T follicular helper cell (primary cell): Measurements from ENCODE around the gene FAM135A.

Source experiments
- DNase-seq: peaks from one replicate; pipeline ENCODE4 v3.0.0-alpha.2; 2020; ENCODE audit warnings: low read depth
- total RNA-seq, 2 experiments: gene quantifications; one replicate each; lab custom pipeline; 2026; lab: John Stamatoyannopoulos, UW

Gene FAM135A
- 12.2 to 19.9 reads per million in 2 experiments for total RNA-seq

DNA sequence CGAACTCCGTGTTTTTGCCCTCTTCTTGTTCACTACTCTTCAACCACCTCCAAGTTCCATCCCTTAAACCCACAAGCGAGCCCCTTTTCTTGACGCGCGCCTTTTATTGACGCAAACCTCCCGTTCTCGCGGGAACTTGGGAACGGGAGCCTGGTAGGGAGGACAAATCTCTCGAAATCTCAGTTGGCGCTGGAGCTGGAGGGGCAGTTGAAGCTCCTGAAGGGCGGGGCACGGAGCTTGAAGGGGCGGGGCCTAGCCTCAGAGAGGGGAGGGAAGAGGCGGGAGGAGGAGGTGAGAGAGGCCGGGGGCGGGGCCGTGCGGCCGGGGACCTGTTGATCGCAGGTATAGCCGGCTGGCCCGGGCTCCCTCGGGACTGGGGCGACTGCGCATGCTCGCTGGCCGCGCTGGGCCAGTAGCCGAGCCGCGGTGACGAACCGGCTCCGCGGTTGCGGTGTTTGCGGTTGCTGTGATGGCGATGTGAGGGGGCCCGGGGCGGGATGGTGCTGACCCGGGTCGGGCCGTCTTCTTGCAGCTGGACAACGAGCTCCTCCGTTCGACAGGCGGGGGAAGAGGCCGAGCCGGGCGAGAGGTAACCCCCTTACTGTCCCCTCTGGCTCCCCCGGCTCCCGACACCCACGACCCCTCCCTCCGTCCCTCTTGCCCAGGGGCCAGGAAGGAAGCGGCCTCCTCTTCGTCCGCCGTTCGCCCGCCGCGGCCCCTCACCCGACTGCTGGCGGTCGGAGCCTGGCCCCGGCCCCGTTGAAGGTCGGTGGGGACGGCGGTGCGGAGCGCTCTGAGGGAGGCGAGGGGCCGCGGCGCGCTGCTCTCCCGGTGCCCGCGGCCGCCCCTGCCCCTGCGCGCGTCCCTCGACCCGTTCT, at the start of gene FAM135A:
Gene FAM135A, plus strand, starts transcription at position 395 of the 878 bp plus-strand sequence. CDS start 14,835 bp downstream, outside the sequence.
- DNase-seq: peak; percentile 88

DNA sequence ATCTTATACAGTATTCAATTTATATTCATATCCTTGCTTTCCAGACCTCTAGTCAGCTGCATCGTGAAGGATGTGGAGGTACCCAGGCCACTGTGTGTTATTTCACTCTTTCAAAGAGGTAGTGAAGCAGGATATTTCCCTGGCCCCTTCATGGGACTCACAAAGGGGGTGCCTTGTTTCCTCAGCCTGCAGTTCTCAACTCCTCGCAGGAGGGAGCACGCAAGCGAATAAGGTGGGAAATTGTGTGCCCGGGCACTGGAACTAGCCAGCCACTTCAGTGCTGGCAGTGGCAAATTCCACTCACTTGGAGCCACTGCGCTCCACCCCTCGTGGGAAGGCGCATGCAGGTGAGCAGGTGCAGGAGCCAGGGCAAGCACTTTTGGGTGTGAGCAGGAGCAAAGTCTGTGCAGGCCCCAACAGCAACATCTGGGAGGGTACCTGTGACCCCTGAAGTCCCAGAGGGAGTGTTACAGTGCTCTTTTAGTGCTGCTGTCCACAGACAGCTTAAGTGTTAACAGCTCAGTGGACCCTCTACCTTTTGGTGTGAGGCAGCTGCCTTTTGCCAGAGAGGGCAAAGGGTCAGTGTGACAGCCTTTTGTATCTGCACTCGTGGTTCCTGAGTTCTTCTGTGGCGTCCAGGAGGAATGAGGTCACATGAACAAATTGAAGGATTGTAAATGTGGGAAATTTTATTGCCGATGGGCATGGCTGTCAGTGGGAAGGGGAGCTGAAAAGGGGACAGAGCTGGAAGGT, 49.4 kb upstream of the FAM135A start:
- DNase-seq: no peak

DNA sequence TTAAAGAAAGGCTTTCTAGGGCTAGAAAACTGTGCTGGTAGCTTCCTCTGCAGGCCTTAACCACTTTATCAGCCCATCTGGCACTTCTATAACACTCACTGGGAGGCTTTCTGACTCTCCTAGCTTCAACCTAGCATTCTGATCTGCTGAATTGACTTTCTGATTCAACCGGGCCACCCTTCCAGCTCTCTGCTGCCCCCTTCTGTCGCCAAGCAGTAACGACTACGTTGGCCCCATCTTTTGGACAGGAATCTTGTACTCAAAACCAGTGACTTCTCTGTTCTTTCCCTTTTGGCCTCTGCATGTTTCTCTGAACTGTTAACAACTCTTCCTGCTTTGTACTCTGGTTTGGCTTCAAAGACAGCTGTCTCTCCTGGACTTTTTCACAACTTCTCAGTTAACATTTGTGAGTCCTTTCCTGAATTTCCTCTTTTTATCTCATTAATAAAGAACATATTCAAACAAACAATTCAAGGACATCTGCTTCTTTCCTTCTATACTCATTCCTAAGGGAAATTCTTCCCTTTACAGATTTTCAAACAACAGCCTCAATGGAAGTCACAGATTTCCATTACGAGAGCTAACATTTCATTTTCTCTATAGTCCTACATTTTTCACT, 43.9 kb upstream of the FAM135A start:
- DNase-seq: peak; percentile 38

DNA sequence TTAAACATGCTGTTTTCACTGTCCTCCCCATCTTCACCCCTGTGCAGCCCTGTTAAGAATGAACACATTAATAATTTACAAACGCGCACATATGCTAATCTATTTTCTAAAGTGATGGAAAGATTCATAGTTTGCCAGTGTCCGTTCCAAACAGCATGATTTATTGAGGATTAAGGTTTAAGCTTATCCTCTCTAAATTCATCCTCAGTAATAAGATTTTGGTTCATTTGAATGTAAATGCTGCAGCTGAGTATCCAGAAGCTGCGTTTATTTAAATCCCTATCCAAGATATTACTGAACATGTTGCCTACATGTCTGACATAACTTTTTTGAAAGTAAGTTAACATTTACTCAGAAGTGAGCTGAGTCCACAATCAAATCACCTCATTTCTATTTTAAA, 42.8 kb upstream of the FAM135A start:
- no peak for DNase-seq

DNA sequence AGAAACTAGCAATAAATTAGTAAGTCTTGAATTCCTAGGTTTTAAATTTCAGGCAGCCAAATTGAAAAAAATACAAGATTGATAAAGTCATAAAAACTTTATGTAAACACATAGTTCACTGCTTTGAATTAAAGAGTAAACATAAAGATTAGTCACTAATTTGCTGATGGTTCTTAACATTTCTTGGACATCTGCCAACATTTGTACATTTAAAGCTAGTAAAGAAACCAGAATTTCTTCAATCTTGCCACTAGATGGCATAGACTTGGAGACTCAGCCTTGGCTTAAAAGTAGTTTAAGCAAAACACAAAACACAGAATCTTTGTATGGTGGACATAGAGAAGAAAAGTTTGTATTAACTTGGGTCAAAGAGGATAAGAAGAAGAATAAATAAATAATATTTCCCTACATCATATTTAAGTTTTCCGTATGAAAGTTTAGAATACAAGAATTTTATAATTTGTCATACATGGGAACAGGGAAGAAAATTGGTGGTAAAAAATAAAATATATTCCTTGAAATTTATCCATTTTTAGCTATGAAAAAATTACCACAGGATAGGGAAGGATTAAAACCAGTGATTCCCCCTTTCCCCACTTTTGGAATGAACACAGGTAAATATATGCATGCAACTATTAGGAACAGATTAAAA, 41.7 kb upstream of the FAM135A start:
- no peak for DNase-seq

DNA sequence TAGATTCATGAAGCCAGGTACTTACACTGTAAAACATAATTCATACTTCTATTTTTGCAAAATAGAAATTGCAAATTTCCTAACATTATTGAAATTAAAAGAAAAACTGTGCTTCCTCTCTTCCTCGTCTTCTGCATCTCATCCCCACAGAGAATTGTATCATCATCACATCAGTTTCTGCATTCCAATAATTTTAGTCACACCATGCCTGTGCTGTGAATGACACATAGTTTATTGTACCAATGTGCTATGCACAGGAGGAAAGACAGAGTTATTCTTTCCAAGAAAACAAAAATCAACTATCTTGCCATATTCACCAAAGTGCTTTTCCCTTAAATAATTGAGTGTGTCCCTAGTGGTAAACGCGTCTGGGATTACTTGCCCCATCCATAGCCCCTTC, 38.1 kb upstream of the FAM135A start:
- DNase-seq: no peak

DNA sequence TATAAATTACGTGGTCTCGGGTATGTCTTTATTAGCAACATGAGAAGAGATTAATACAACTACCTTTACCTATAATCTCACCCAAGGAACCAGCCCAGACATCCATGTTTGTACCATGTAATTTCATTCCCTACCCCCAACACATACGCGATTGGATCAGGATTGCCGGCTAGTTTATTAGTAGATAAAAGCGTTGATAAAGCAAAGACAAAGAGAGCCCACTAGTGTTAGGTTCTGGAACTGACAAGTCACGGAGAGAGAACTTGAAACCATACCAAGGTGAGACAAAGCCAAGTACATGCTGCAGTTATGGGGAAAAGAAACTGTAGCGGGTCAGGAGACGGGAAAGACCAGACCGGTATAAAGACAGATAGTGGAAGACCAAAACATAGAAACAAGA, 37.4 kb upstream of the FAM135A start:
- no peak for DNase-seq

DNA sequence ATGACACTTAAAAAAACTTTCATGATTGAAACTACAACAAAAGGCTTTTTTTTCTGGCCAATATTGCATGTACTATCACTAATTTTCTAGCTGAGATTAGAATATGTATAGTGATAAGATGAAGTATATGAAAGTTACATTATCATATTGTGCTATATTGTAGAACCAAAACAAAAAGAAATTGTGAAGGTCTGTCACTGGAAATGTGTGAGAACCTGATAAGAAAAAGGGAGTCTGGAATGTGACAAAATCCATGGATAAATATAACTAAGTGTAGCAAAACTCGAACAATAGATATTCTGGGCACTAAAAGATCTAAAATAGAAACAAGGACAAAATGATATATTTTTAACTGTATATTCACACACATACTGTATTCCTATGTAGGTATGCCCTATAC, 36.7 kb upstream of the FAM135A start:
- DNase-seq: no peak

DNA sequence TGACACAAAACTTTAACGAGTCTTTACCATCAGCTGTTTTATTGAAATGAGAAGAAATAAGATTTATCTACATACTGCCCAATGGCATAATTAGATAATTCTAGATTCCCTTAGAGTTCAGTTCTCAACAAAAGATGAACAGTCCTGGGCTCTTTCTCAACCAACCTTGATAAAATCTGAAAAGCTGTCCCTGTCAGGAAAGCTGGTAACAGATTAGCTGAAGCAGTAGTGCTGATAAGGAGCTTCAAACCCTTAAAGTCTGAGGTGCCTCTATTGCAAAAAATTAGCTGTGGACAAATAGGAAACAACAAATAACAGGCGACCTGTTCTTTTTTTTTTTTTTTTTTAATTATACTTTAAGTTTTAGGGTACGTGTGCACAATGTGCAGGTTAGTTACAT, 35.9 kb upstream of the FAM135A start:
- no peak for DNase-seq

DNA sequence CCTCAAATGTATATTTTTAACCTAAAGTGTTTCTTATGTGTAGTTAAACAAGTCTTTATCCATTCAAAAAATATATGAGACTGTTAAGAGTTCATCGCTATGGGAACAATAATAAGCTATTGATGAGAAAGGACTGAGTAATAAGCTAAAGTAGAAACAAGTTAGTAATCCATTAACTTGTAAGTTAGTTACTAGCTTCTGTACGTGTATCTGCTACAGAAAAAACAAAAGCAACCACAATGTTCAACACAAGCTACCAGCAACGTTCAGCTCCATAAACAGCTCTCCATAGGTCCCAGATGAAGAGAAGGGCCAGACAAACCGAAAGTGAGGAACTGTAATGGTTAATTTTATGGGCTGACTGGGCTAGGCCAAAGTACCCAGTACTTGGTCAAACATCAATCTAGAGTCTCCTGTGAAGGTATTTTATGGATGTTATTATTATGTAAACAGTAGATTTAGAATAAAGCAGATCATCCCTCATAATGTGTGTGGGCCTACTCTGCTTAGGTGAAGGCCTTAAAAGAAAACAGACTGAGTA, 33.8 kb upstream of the FAM135A start:
- no peak for DNase-seq

DNA sequence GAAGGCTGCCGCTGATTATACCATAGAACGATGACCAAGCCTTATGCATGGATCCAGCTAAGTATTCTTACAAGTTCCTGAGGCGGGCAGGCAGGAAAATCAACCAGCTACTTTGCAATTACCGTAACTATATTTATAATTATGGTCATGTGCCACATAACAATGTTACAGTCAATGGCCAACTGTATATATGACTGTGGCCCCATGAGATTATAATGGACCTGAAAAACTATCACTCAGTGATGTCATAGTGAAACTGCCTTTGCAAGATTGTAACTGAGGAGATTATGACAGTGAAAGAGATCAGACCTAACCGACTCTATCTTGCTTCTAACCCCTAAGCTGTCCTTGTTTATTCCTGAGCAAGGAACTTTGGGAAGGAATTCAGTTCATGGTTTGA, 33.1 kb upstream of the FAM135A start:
- no peak for DNase-seq

DNA sequence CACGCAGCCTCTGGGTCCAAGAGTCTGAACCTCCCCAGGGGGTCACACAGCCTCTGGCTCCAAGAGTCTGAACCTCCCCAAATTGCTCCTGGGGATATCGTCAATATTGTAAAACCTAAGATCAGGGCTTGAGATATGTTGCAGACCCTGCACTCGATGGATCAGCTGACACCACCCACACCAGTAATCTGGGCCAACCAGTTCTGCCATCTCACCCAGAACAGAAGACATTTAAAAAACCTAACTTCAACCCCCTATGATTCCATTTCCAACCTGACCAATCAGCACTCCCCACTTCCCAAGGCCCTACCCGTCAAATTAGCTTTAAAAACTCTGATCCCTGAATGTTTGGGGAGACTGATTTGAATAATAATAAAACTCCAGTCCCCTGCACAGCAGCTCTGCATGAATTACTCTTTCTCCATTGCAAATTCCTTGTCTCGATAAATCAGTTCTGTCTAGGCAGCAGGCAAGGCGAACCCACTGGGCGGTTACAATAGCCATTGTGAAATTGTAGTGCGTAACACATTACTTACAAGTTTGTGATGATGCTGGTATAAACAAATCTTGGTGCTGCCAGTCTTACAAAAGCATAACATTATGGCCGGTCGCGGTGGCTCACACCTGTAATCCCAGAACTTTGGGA, 32.4 kb upstream of the FAM135A start:
- no peak for DNase-seq

DNA sequence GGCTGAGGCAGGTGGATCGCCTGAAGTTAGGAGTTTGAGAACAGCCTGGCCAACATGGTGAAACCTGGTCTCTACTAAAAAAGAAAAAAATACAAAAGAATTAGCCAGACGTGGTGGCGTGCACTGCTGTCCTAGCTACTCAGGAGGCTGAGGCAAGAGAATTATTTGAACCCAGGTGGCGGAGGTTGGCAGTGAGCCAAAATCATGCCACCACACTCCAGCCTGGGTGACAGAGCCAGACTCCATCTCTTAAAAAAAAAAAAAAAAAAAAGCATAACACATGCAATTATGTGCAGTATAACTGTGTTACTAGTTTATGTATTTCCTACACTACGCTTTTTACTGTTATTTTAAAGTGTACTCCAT, 31.9 kb upstream of the FAM135A start:
- DNase-seq: no peak

DNA sequence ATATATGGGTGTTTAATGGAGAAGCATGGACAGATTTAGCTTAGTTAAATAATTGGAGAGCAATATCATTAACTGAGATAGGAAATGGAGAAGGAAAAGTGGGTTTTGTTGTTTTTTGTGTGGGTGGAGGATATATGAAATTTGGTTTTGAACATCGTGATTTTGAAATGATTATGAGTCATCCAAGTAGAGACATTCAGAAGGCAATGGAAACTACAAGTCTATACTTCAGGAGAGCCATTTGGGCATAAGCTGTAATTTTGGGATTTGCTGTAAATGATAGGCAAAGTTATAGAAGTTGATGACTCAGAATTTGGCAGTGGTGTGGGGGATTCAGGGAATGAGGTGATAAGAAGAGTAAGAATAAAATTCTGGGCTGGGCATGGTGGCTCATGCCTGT, 27.4 kb upstream of the FAM135A start:
- no peak for DNase-seq

DNA sequence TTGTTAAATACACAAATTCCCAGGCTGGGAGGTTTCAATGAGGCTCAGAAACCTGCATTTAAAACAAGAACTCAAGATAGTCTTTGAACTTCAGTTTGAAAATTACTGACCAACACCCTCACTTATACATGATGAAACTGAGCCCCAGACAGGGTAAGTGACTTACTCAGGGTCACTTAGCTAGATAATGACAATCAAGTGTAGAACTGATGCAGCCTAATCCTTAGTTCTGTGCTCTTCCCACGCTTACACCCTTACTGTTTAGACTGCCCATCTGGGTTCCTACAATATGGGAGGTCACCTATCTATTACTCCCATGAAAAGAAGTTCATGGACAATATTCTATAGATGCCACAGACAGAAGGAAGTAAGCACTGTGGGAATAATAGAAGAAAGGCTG, 24.5 kb upstream of the FAM135A start:
- DNase-seq: no peak

DNA sequence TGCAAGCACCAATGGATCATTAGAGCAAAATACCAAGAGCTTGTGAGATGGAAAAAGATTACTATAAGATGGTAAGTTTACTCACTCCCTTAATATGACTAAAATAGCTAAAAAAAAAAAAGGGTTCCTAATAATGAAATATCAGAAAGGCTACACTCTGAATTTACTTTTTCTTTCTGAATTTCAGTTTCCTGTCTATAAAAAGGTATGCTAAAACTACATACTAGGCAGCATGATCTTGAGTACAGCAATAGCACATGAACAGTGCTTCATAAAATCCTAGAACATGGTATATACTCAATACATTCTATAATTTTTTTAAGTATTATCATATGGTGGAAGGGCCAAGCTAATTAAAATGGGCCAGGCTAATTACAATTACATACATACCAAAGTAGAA, 24.0 kb upstream of the FAM135A start:
- DNase-seq: no peak

DNA sequence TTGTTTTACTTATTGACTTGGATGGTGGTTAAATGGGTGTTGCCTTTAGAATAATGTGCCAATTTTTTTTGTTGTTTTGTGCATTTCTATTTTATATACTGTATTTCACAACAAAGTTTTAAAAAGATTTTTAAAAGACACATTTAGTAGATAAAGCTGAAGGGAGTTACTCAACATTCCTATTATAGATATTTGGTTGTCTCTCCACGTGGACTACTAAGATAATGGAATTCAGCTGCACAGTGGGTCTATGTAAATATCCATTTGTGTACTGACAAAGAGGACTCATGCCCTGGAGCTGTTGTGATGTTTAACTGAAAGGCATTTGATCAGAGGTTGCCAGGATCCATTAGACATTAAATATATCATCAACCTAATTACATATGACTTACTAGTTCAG, 23.2 kb upstream of the FAM135A start:
- no peak for DNase-seq

DNA sequence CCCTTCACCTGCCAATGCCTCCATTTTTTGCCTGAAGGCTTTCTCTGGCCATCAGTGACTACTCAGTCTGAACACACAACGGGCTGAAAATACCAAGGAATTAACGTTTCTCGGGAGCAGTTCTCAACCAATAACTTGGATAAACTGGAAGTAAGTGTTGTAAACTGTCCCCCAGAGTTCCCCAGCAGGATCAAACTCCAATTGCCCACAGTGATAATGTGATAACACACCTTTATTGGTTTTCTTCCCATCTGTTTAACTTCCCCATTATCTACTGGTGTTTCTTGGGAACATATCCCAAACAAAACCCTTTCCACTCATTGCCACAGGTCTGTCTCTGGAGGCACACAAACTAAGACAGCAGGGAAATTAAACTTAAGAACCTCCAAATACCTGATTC, 21.8 kb upstream of the FAM135A start:
- no peak for DNase-seq

DNA sequence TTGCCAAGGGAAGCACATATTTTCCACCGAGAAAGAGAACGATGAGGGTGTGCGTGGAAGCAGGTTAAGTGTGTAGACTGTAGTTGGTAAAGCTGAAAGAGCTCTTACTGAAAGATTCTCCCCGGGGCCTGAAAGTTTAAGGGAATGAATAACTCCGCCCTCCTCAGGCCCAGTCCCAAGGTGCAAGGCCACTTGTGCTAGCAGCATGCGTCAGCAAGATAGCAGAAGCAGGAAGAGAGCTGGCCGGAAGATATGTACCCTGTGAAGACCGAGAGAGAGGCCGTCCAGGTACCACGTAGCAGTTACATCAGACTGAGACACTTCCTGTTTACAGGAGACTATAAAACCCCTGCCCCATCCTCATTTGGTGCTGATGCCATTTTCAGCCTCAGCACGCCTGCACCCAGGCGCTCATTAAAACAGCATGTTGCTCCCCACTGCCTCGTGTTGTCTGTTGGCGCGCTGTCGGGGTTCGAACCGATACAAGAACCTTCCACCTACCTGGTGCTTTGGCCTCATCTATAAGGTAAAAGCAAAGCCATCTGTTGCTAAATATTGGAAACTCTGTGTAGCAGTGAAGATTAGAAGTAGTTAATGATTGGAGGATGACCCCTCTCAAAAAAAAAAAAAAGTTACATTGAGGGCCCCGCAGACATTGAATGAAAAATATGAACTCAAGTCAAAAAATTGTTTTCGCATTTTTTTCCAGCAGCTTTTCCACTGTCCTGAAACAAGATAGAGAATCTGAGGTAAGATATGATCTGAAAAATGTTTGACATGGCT, 18.6 kb upstream of the FAM135A start:
- no peak for DNase-seq

DNA sequence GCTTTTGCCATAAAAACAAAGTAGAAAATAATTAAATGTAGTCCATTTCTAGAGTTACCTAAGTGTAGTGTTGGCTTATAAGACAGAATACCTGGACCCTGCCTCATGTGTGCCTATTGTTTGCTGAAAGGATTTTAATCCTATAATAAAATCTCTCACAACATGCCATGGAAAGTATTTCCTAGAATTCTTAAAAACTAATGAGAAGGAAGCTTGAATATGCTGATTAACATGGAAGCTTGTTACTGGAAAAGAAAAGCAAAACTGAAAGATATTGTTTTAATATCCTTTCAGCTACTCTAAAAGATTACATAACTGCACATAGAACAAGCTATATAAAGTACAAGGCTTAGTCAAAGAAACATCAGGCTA, 18.0 kb upstream of the FAM135A start:
- DNase-seq: no peak

DNA sequence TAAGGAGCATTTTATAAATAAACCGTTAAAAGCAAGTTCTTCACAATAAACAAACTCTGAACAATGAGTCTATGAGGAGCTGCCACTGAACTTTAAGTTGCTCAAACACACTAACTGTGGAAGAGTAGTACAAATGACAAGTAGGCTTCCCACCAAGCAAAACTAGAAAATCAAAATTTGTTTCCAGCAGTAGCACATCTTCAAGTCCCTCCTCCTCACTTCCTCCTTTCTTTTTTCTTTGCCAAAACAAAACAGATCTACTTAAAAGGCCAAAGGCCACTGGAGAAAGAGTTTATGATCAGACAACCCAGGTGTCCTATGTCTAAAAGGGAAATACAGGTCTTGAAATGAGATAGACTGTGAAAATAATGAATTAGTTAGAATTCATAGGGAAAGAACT, 17.1 kb upstream of the FAM135A start:
- no peak for DNase-seq
